Ovary (tissue), 3 donors: ENCODE data around the gene VPS26C.

Experiments used
- EP300 ChIP-seq: sonication (generic); formaldehyde crosslinking; IDR thresholded peaks from one replicate; pipeline ENCODE4 v1.6.1; 2017; ENCODE audit warnings: antibody characterized with exemption
- POLR2A ChIP-seq: fragments of 450-650 bp; IDR thresholded peaks from one replicate; pipeline ENCODE4 v1.6.1; 2017; ENCODE audit warnings: antibody characterized with exemption, mild to moderate bottlenecking, moderate library complexity
- TF ChIP-seq, protein P1 (sequence below), 3 donors: fragments of 450-650 bp in 2 of 3; fragments of 200-600 bp in 1 of 3; IDR thresholded peaks; one replicate each; pipeline versions ENCODE4 v1.5.1 to v1.8.0; 2016 to 2022; ENCODE audit warnings: antibody characterized with exemption in 3 of 3, mild to moderate bottlenecking in 1 of 3
- donor health status: DM: no; HTN: no; CAD: no.

- TF ChIP-seq, protein P1, sequence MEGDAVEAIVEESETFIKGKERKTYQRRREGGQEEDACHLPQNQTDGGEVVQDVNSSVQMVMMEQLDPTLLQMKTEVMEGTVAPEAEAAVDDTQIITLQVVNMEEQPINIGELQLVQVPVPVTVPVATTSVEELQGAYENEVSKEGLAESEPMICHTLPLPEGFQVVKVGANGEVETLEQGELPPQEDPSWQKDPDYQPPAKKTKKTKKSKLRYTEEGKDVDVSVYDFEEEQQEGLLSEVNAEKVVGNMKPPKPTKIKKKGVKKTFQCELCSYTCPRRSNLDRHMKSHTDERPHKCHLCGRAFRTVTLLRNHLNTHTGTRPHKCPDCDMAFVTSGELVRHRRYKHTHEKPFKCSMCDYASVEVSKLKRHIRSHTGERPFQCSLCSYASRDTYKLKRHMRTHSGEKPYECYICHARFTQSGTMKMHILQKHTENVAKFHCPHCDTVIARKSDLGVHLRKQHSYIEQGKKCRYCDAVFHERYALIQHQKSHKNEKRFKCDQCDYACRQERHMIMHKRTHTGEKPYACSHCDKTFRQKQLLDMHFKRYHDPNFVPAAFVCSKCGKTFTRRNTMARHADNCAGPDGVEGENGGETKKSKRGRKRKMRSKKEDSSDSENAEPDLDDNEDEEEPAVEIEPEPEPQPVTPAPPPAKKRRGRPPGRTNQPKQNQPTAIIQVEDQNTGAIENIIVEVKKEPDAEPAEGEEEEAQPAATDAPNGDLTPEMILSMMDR (IDR thresholded peaks at IDR 0.05), result no peak
- no peak for TF ChIP-seq EP300
- TF ChIP-seq POLR2A, result no peak
Measured at GRCh38 chr21:37259426-37259825, 7.7 kb downstream of the VPS26C start.
